Activated effector memory CD4-positive, alpha-beta T cell treated with anti-CD3 and anti-CD28 coated beads, Interleukin-2, amount 50 U/mL, for 16 hours (primary cell): ENCODE measurements around the gene PLCB1.
"Not testable (repeated sequence)": the region's sequence is repeated elsewhere in the genome, so short reads cannot be mapped to it uniquely, and the experiment has no call there.

Source experiments
- DNase-seq: peaks from one replicate; pipeline ENCODE4 v3.0.0-alpha.2; 2020

The PLCB1 gene

GRCh38 chr20:8639112-8639778 lies 507.2 kb downstream of the PLCB1 start:
- no peak for DNase-seq

GRCh38 chr20:8640461-8640860 lies 508.4 kb downstream of the PLCB1 start:
- no peak for DNase-seq

- no peak for DNase-seq
Measured at GRCh38 chr20:8642247-8642646, 510.2 kb downstream of the PLCB1 start.

- not testable (repeated sequence) for DNase-seq
Measured at GRCh38 chr20:8644468-8644867, 512.4 kb downstream of the PLCB1 start.

GRCh38 chr20:8645326-8645725 lies 513.3 kb downstream of the PLCB1 start:
- no peak for DNase-seq

GRCh38 chr20:8646033-8646441 lies 514.0 kb downstream of the PLCB1 start:
- DNase-seq, result no peak

GRCh38 chr20:8646716-8647115 lies 514.6 kb downstream of the PLCB1 start:
- DNase-seq, result no peak

GRCh38 chr20:8647961-8648441 lies 515.9 kb downstream of the PLCB1 start:
- DNase-seq, result no peak

GRCh38 chr20:8648466-8648865 lies 516.4 kb downstream of the PLCB1 start:
- no peak for DNase-seq

GRCh38 chr20:8652396-8652795 lies 520.3 kb downstream of the PLCB1 start:
- DNase-seq, result no peak

- no peak for DNase-seq
Measured at GRCh38 chr20:8654486-8654885, 522.4 kb downstream of the PLCB1 start.

GRCh38 chr20:8656335-8656734 lies 524.3 kb downstream of the PLCB1 start:
- DNase-seq, result no peak

- no peak for DNase-seq
Measured at GRCh38 chr20:8657664-8658063, 525.6 kb downstream of the PLCB1 start.

GRCh38 chr20:8658103-8658502 lies 526.0 kb downstream of the PLCB1 start:
- no peak for DNase-seq

- DNase-seq, result no peak
Measured at GRCh38 chr20:8661229-8661952, 529.3 kb downstream of the PLCB1 start.

- DNase-seq, result no peak
Measured at GRCh38 chr20:8662433-8662954, 530.4 kb downstream of the PLCB1 start.

GRCh38 chr20:8663424-8663823 lies 531.4 kb downstream of the PLCB1 start:
- no peak for DNase-seq

- DNase-seq, result no peak
Measured at GRCh38 chr20:8664778-8665177, 532.7 kb downstream of the PLCB1 start.

GRCh38 chr20:8667306-8667705 lies 535.2 kb downstream of the PLCB1 start:
- no peak for DNase-seq

- DNase-seq, result no peak
Measured at GRCh38 chr20:8670207-8670892, 538.3 kb downstream of the PLCB1 start.

- no peak for DNase-seq
Measured at GRCh38 chr20:8670893-8671215, 538.8 kb downstream of the PLCB1 start.

- DNase-seq, result no peak
Measured at GRCh38 chr20:8671370-8671961, 539.4 kb downstream of the PLCB1 start.

GRCh38 chr20:8673116-8673515 lies 541.0 kb downstream of the PLCB1 start:
- DNase-seq, result no peak
